Psoas muscle (tissue), 8 donors: Measurements from ENCODE around the gene C14orf119. TPM values are rescaled to one million over a fixed set of nuclear protein-coding genes. Genes with fewer than 3 reads are reported as not detected.

Experiments
- ATAC-seq, 4 donors: fragments of 200-7000 bp; cut with Tn5 transposase; one replicate each; pipeline ENCODE4 v1.9.1; 2020; ENCODE audit warnings: moderate library complexity in 3 of 4, mild to moderate bottlenecking in 2 of 4
- DNase-seq, 2 donors: peaks; one replicate each; pipeline ENCODE4 v3.0.0-alpha.2; 2020
- H3K27ac ChIP-seq: fragments of 200-600 bp; one replicate; pipeline ENCODE4 v1.8.0; 2022
- H3K27me3 ChIP-seq, 3 donors: fragments of 200-600 bp in 1 of 3; one replicate each; pipeline versions ENCODE4 v1.6.1 to v1.8.0; 2013 to 2022; ENCODE audit warnings: low read length in 2 of 3, mild to moderate bottlenecking in 2 of 3, moderate library complexity in 1 of 3; ENCODE audit not compliant: insufficient read depth in 3 of 3
- H3K36me3 ChIP-seq, 2 donors: fragments of 200-600 bp in 1 of 2; one replicate each; pipeline versions ENCODE4 v1.6.1 to v1.8.0; 2013 to 2022; ENCODE audit warnings: low read depth in 1 of 2, mild to moderate bottlenecking in 1 of 2, moderate library complexity in 1 of 2; ENCODE audit not compliant: insufficient read depth in 1 of 2
- H3K4me1 ChIP-seq: fragments of 200-600 bp; one replicate; pipeline ENCODE4 v1.8.0; 2022
- H3K4me3 ChIP-seq: fragments of 200-600 bp; one replicate; pipeline ENCODE4 v1.8.0; 2022; ENCODE audit warnings: mild to moderate bottlenecking
- H3K9me3 ChIP-seq: fragments of 200-600 bp; one replicate; pipeline ENCODE4 v1.8.0; 2022
- WGBS, 3 donors: extraction: QIAGEN DNeasy Blood & Tissue Kit; methylation state at CpG; one replicate each; pipeline versions ENCODE4 v1.1.6 to v1.1.7; 2013; 5-methylcytosine and 5-hydroxymethylcytosine counted together
- intact Hi-C, 2 donors: fragments of 100-400 bp; cut with DNase I; formaldehyde crosslinking; loops; one replicate each; pipeline versions ENCODE4 v1.11.0 to v1.14.2; 2022
- polyA plus RNA-seq, 3 donors: library from polyadenylated mRNA; stranded (reverse); fragments of 200-250 nt; gene quantifications; one replicate each; pipeline ENCODE4 v1.2.3, GENCODE V29; 2013
- total RNA-seq, 4 donors: library from RNA; stranded (reverse); fragmentation: NEBNext Ultra II Directional in 2 of 4; extraction: Animal tissue kit (Norgen Biotek cat#: 25700) in 2 of 4; gene quantifications; one replicate each; pipeline versions ENCODE4 v1.2.1 to v1.2.4, GENCODE V29; 2021 to 2023
- TF ChIP-seq, protein P1 (sequence below): fragments of 200-600 bp; IDR thresholded peaks from one replicate; pipeline ENCODE4 v1.8.0; 2022; ENCODE audit warnings: antibody characterized with exemption
- donor health status: healthy with polysubstance abuse.
- donor health status: DM: no; HTN: no; CAD: no; lungs with moderate emphysema.
- donor health status: Bipolar disorder and iron deficiency.
- donor health status: healthy.
- donor health status: DM: yes; HTN: yes; CAD: no.
- donor health status: DM: no; HTN: no; CAD: no.
- donor health status: DM: no; HTN: no; CAD: no.
- donor health status: DM: yes; HTN: yes; CAD: no.

The C14orf119 gene
- total and polyA plus RNA-seq, 7 donors = 23.2 to 65.3 (median 28.8) TPM

GRCh38 chr14:23122086-23122485 lies 26.8 kb downstream of the C14orf119 start:
- DNase-seq (peak in 1 of 2 donors; percentile 32), ATAC-seq (no peak)
- intact Hi-C loops = loop anchor here in 1 of 2 donors (10.0 kb wide), 1 partner anchor 173 kb away; no protein-coding TSS in a partner anchor
- Histone ChIP-seq H3K27ac (peak overlapping the region; percentile 25), H3K27me3 (no peaks in the 10 kb centered on the region), H3K4me1 (peaks cover 33% of the 10 kb centered on the region), H3K36me3 (peaks cover 0 to 7% of the 10 kb centered on the region in 2 donors), H3K9me3 (no peaks in the 10 kb centered on the region), H3K4me3 (no peak overlapping the region)
- TF ChIP-seq, protein P1, sequence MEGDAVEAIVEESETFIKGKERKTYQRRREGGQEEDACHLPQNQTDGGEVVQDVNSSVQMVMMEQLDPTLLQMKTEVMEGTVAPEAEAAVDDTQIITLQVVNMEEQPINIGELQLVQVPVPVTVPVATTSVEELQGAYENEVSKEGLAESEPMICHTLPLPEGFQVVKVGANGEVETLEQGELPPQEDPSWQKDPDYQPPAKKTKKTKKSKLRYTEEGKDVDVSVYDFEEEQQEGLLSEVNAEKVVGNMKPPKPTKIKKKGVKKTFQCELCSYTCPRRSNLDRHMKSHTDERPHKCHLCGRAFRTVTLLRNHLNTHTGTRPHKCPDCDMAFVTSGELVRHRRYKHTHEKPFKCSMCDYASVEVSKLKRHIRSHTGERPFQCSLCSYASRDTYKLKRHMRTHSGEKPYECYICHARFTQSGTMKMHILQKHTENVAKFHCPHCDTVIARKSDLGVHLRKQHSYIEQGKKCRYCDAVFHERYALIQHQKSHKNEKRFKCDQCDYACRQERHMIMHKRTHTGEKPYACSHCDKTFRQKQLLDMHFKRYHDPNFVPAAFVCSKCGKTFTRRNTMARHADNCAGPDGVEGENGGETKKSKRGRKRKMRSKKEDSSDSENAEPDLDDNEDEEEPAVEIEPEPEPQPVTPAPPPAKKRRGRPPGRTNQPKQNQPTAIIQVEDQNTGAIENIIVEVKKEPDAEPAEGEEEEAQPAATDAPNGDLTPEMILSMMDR = no peak
- 80 to 93% (median 84%) methylated on average over 6 of the region's 6 CpGs for WGBS, 3 donors

- 17 to 24% (median 18%) methylated on average over 8 of the region's 8 CpGs for WGBS, 3 donors
Measured at GRCh38 chr14:23123419-23123818, 28.1 kb downstream of the C14orf119 start.

DNA sequence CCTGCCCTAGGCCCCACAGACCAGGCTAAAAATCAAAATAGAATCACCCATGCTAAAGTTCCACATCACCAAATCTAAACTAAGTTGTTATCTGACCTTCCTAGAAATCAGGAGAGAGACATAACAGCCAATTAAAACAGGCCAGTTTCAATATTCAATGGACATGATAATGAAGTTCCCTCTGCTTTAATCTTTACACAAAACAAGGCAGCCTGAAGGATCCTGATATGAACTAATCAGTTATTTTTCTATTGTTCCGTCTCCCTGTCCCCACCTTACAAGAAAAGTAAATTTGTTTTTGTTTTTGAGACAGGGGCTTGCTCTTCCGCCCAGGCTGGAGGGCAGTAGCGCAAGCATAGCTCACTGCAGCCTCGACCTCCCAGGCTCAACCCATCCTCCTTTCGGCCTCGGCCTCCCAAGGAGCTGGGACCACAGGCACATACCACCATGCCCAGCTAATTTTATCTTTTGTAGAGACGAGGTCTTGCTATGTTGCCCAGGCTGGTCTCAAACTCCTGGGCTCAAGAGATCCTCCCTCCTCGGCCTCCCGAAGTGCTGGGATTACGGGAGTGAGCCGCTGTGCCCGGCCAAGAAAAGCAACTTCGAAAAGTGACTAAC lies 29.1 kb downstream of the C14orf119 start:
- TF ChIP-seq, protein P1 = no peak
- Histone ChIP-seq H3K9me3 (no peaks in the 10 kb centered on the region), H3K36me3 (peaks cover 0 to 30% of the 10 kb centered on the region in 2 donors), H3K27me3 (no peaks in the 10 kb centered on the region), H3K4me1 (peaks cover 33% of the 10 kb centered on the region), H3K27ac (no peak overlapping the region), H3K4me3 (no peak overlapping the region)
- ATAC-seq (no peak), DNase-seq (no peak)
- intact Hi-C loops = loop anchor here in 1 of 2 donors (10.0 kb wide), 1 partner anchor 170 kb away; no protein-coding TSS in a partner anchor
- WGBS, 3 donors = 86 to 89% (median 87%) methylated on average over 13 of the region's 13 CpGs

More at GRCh38 chr14:23123419-23123818, 28.1 kb downstream of the C14orf119 start:
- TF ChIP-seq, protein P1 = no peak
- peak; percentile 81 to 94 for DNase-seq
- no peaks in the 10 kb centered on the region for H3K27me3 ChIP-seq
- intact Hi-C loops = loop anchor here in 1 of 2 donors (10.0 kb wide), 1 partner anchor 171 kb away; no protein-coding TSS in a partner anchor
- H3K4me3 ChIP-seq = no peak overlapping the region
- H3K27ac ChIP-seq = peak overlapping the region; percentile 23
- peaks cover 0 to 20% of the 10 kb centered on the region in 2 donors for H3K36me3 ChIP-seq
- no peaks in the 10 kb centered on the region for H3K9me3 ChIP-seq
- peak; percentile 30 to 86 (median 82) for ATAC-seq
- H3K4me1 ChIP-seq = peaks cover 33% of the 10 kb centered on the region

DNA sequence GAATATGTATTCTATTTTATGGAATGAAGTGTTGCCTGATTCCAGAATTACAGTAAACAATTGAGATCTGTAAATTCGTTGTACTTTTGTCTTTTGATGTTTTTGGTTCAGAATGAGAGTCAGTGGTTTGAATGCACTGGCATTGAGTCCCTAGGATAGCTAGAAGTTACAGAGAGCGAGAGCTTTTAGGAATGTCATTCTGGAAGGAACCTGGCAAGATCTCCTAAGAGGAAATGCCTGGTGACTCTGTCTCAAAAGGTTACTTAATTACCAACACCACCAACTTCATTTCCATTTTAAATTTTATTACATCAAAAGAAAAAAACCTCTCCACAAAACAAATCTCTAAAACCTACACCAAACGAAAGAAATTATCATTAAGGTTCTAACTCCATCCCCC lies 29.7 kb downstream of the C14orf119 start:
- WGBS, 3 donors = 56 to 65% (median 63%) methylated on average over 3 of the region's 3 CpGs
- Histone ChIP-seq H3K36me3 (peaks cover 0 to 36% of the 10 kb centered on the region in 2 donors), H3K4me1 (peaks cover 33% of the 10 kb centered on the region), H3K4me3 (no peak overlapping the region), H3K9me3 (no peaks in the 10 kb centered on the region), H3K27ac (no peak overlapping the region), H3K27me3 (no peaks in the 10 kb centered on the region)
- DNase-seq (no peak), ATAC-seq (no peak)
- intact Hi-C loops = loop anchor here in 1 of 2 donors (10.0 kb wide), 1 partner anchor 170 kb away; no protein-coding TSS in a partner anchor
- TF ChIP-seq, protein P1 = no peak
